ENCODE data around the gene TEX29. TPM values are rescaled to one million over a fixed set of nuclear protein-coding genes. Genes with fewer than 3 reads are reported as not detected.

Gene TEX29
- total and polyA plus RNA-seq, 8 donors: 0.35 to 1.2 (median 0.58) TPM

DNA sequence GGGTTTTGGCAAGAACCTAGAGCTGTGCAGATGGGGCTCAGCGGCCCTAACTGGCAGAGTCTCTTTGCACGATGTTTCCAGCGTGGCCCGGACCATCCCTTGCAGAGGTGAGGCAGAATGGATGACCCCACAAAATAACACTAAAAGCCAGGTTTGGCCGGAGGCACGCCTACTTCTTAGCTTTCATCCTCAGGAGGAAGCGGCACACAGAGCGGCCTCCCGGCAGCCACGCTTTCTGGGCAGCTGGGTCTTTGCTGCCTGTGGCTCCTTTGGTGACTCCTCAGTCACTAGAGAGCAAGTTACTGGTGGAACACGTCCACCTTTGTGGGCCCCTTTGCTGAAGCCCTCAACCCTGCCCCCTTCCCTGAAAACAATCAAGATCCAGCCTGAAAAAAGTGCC, 25.2 kb downstream of the TEX29 start:
- no peak for DNase-seq
- no peaks in the 10 kb centered on the region for H3K9me3 ChIP-seq
- TF ChIP-seq, protein P1, sequence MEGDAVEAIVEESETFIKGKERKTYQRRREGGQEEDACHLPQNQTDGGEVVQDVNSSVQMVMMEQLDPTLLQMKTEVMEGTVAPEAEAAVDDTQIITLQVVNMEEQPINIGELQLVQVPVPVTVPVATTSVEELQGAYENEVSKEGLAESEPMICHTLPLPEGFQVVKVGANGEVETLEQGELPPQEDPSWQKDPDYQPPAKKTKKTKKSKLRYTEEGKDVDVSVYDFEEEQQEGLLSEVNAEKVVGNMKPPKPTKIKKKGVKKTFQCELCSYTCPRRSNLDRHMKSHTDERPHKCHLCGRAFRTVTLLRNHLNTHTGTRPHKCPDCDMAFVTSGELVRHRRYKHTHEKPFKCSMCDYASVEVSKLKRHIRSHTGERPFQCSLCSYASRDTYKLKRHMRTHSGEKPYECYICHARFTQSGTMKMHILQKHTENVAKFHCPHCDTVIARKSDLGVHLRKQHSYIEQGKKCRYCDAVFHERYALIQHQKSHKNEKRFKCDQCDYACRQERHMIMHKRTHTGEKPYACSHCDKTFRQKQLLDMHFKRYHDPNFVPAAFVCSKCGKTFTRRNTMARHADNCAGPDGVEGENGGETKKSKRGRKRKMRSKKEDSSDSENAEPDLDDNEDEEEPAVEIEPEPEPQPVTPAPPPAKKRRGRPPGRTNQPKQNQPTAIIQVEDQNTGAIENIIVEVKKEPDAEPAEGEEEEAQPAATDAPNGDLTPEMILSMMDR (IDR thresholded peaks at IDR 0.05): no peak
- H3K4me3 ChIP-seq: no peak overlapping the region
- no peaks in the 10 kb centered on the region for H3K27me3 ChIP-seq
- no peaks in the 10 kb centered on the region for H3K36me3 ChIP-seq
- H3K4me1 ChIP-seq: no peaks in the 10 kb centered on the region
- no peak overlapping the region for H3K27ac ChIP-seq
- intact Hi-C loops (cut with DNase I): no loop called here
- ATAC-seq: no peak

DNA sequence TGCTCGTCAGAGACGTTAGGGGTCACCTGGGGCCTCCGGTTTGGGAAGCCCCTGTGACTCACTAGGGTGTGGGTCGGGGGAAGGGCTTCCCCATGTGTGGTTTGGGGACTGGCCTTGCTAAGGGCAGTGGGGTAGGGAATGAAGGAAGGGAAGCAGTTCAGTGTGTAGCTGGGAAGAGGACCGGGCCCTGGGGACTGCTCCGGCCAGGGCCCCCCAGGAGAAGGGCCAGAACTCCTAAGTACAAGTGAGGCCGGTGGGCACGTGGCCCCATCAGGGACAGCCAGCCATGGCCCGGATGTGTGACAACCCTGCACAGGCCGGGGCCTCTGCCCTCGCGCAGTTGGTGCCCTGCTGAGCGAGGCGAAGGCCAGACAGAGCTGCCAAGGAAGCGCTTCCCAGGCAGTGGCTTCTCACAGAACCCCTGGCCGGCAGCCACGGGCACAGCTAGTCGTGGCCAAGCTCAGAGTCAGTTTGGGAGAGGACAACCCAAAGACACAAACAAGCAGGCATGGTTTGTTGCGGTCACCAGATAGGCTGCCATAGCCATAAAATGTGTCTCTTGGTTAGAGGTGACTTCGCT, 25.7 kb downstream of the TEX29 start:
- no peaks in the 10 kb centered on the region for H3K4me1 ChIP-seq
- H3K27ac ChIP-seq: no peak overlapping the region
- TF ChIP-seq, protein P1 (IDR thresholded peaks at IDR 0.05): no peak
- no peaks in the 10 kb centered on the region for H3K36me3 ChIP-seq
- ATAC-seq (no peak), DNase-seq (no peak)
- no peaks in the 10 kb centered on the region for H3K9me3 ChIP-seq
- no peaks in the 10 kb centered on the region for H3K27me3 ChIP-seq
- intact Hi-C loops (cut with DNase I): no loop called here
- no peak overlapping the region for H3K4me3 ChIP-seq

DNA sequence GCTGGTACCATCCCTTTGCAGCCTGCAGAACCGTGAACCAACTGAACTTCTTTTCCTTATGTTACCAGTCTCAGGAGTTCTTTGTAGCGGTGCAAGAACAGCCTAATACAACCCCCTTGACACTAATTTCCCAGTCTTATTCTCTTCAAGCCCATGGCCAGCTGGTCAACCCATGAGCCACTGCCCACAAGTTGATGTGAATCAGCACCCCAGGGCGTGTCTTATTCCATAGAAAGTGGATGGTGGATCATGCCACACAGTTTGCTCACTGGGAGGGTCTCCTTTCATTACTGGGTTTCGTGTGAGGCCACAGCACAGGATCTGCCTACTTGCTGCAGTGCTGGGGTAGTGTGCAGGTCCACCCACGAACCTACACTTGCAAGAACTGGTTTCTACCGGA, 27.0 kb downstream of the TEX29 start:
- ATAC-seq (no peak), DNase-seq (no peak)
- intact Hi-C loops (cut with DNase I): no loop called here
- H3K36me3 ChIP-seq: no peaks in the 10 kb centered on the region
- H3K27me3 ChIP-seq: no peaks in the 10 kb centered on the region
- TF ChIP-seq, protein P1 (IDR thresholded peaks at IDR 0.05): no peak
- no peaks in the 10 kb centered on the region for H3K4me1 ChIP-seq
- H3K4me3 ChIP-seq: no peak overlapping the region
- H3K27ac ChIP-seq: no peak overlapping the region
- H3K9me3 ChIP-seq: no peaks in the 10 kb centered on the region

DNA sequence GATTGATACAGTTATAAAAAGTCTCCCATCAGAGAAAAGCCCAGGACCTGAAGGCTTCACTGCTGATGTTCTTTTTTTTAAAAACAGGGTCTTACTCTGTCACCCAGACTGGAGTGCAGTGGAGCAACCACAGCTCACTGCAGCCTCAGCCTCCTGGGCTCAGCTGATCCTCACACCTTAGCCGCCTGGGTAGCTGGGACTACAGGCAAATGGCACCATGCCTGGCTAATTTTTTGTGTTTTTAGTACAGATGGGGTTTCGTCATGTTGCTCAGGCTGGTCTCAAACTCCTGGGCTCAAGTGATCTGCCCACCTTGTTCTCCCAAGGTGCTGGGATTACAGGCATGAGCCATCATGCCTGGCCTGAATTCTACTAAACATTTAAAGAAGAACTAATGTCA, 33.1 kb downstream of the TEX29 start:
- Histone ChIP-seq H3K36me3 (no peaks in the 10 kb centered on the region), H3K9me3 (no peaks in the 10 kb centered on the region), H3K4me3 (no peak overlapping the region), H3K27ac (no peak overlapping the region), H3K27me3 (no peaks in the 10 kb centered on the region), H3K4me1 (no peaks in the 10 kb centered on the region)
- intact Hi-C loops (cut with DNase I): no loop called here
- ATAC-seq (no peak), DNase-seq (no peak)
- TF ChIP-seq, protein P1 (IDR thresholded peaks at IDR 0.05): no peak

DNA sequence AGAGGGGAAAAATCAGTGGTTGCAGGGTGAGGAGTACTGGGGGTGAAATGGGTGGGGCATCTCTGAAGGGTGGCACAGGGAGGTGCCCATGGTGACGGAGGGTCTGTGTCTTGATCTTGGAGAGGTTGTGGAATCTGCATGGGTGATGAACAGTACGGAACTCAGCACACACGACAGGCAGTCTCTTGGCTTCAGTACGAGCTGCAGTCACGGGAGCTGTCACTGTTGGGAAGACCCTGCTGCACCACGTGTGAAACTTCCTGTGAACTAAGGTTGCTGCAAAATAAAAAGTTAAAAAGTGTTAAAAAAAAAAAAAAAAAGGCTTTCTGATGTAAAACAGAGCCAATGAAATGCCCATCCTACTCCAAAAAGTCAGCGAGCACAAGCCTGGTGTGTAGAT, 34.3 kb downstream of the TEX29 start:
- ATAC-seq (no peak), DNase-seq (no peak)
- no peaks in the 10 kb centered on the region for H3K36me3 ChIP-seq
- TF ChIP-seq, protein P1 (IDR thresholded peaks at IDR 0.05): no peak
- no peak overlapping the region for H3K27ac ChIP-seq
- no peaks in the 10 kb centered on the region for H3K9me3 ChIP-seq
- no peaks in the 10 kb centered on the region for H3K4me1 ChIP-seq
- H3K4me3 ChIP-seq: no peak overlapping the region
- intact Hi-C loops (cut with DNase I): no loop called here
- H3K27me3 ChIP-seq: no peaks in the 10 kb centered on the region

Measured in left lung (tissue), 10 donors.